Left colon (tissue), 2 donors: ENCODE data around the gene SLC17A8. TPM values are rescaled to one million over a fixed set of nuclear protein-coding genes. Genes with fewer than 3 reads are reported as not detected.
"Not testable (repeated sequence)": the region's sequence is repeated elsewhere in the genome, so short reads cannot be mapped to it uniquely, and the experiment has no call there.

Experiments
- ATAC-seq: fragments of 200-7000 bp; cut with Tn5 transposase; one replicate; pipeline ENCODE4 v1.9.1; 2020; ENCODE audit warnings: mild to moderate bottlenecking, moderate library complexity
- DNase-seq, 2 donors: peaks; one replicate each; pipeline ENCODE4 v3.0.0-alpha.2; 2020
- intact Hi-C, 2 donors: fragments of 100-400 bp; cut with DNase I in 1 of 2; cut with micrococcal nuclease in 1 of 2; formaldehyde crosslinking; loops; one replicate each; pipeline versions ENCODE4 v1.11.2 to v1.14.0; 2022; cut with DNase I, micrococcal nuclease
- long read RNA-seq: library from polyadenylated mRNA; unstranded; transcript quantifications from one replicate; pipeline ENCODE4 v2.0.0, GENCODE V29; 2021
- total RNA-seq, 2 donors: library from RNA; stranded (reverse); fragmentation: NEBNext Ultra II Directional; extraction: Animal tissue kit (Norgen Biotek cat#: 25700); gene quantifications; one replicate each; pipeline ENCODE4 v1.2.1, GENCODE V29; 2021
- donor health status: DM: no; HTN: no; CAD: no.
- donor health status: DM: yes; HTN: yes; CAD: no.

The SLC17A8 gene
- 10 to 100 TPM in 1 of 2 donors, 1 to 10 TPM in 1; 2.3 to 15.2 TPM for total RNA-seq
- long read RNA-seq, transcript SLC17A8-204 (4 exons, 593 nt), result major isoform, 5 of 6 reads
- long read RNA-seq, partial matches to known transcripts, result 0 of 6 reads
- long read RNA-seq, other reads (novel, unspliced or antisense), result 1 of 6 reads

DNA sequence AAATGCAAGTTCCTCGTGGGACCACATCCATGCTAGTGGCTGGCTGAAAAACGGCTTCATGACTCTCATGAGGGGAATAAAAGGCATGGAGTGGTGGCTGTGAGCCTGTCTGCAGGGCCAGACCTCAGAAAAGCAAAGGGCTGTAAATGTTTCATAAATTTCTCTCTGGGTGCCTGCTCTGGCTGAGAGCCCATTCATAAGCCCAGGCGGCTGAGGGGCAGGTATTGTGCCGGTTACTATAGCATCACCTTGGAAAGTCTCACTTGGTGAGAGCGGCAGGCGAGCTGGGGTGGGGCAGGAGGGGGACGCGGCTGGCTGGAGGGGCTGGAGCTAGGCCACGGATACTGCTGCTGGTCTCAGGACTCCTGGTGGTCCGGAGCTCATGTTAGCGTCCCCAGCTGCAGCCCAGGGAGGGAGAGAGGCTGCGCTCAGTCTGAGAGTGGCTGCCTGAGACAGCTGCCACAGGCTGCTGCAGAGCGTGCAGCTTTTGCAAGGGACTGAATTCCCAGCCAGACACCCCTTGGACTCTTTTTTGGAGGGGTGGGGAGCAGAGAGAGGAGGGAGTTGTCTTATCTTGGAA lies at the start of gene SLC17A8:
SLC17A8 (plus strand) TSS at position 431 of the 580 bp plus-strand sequence. CDS start 318 bp downstream, outside the sequence.
- intact Hi-C loops, result no loop called here
- ATAC-seq (peak; percentile 66), DNase-seq (peak in 1 of 2 donors; percentile 10)

DNA sequence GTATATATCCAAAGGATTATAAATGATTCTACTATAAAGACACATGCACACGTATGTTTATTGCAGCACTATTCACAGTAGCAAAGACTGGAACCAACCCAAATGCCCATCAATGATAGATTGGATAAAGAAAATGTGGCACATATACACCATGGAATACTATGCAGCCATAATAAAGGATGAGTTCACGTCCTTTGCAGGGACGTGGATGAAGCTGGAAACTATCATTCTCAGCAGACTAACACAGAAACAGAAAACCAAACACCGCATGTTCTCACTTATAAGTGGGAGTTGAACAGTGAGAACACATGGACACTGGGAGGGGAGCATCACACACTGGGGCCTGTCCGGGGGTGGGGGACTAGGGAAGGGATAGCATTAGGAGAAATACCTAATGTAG lies 48.7 kb upstream of the SLC17A8 start:
- ATAC-seq, intact Hi-C loops, DNase-seq: not testable (repeated sequence)

DNA sequence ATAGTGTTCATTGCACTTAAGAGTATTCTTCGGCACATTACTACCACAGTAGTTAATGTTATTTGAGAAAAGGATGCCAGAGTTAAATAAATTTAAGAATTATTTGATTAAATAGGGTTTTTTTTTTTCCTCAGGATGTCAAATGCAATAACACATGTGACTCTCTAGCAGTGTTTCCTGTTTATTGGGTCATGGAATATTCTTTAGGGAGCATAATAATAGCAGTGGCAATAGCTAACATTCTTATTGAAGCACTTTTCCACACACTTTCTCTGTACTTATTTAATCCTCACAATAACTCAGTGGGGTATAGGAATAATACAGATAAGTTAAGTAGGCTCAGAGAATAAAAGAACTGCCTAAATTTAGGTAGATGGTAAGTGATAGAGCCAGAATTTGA lies 45.6 kb upstream of the SLC17A8 start:
- intact Hi-C loops, result no loop called here
- DNase-seq, result no peak
- no peak for ATAC-seq

DNA sequence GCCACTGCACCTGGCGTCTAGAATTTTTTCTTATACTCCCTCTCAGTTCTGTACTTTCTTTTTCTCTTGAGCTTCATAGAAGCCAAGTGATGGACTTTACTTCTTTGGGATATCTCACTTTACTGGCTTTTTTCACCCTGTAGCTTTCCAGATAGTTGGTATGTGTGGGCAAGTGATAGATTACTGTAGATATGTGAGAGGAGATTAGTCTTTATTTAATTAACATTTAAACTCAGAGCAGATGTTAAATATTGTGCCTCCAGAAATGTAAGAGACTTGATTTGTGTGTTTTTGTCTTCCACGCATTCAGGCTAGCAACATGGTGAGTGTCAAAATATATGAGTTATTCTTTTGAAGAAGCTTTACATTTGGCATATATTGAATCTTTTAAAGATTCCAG lies 39.5 kb upstream of the SLC17A8 start:
- intact Hi-C loops, result no loop called here
- ATAC-seq (no peak), DNase-seq (no peak)

DNA sequence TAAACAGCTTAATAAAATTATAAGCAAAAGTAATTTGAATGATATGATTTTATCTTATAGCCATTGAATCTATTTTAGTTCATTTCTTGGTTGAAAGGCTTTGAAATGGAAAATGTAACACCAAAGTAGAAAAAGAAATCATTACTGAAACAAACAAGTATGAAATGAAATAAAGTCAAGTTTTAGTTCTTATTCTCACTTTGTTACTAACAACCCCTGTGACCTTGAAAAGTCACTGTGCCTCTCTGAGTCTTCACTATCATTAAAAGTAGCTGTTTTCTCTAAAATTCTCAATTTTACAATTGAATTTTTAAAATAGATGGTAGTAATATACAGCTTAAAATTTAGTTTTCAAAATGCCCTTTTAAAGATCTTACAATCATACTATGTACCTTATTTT lies 32.4 kb upstream of the SLC17A8 start:
- ATAC-seq (no peak), DNase-seq (no peak)
- intact Hi-C loops, result no loop called here

DNA sequence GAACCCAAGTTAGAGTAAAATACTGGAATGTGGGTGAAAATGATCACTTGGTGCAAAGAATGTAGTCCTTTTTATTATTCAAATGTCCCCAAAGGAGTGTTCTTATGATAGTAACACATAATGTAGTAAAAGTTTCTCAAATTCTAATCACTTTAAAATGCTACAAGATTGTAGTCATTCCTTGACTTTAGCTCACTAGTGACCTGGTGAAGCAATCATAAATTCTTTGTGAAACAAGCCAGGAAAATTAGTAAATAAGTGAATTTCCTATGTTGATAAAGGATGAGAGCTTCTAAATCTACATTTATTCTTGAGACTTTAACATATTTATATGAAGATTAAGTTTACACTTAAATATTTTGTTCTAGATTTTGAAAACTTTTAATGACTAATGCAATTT lies 30.7 kb upstream of the SLC17A8 start:
- intact Hi-C loops, result no loop called here
- DNase-seq, result no peak
- ATAC-seq, result no peak

DNA sequence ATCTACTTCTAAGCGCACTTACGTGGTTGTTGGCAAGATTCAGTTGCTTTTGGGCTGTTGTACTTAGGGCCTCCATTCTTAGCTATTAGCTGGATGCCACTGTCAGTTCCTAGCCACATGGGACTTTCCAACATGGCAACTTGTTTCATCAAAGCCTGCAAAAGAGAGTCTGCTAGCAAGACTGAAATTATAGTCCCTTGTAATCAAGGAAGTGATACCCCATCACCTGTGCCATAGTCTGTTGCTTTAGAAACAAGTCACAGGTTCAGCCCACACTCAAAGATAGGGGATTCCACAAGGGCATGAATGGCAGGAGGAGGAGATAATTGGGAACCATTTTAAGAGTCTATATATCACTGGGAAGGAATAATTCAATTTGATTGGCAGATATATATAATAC lies 27.1 kb upstream of the SLC17A8 start:
- DNase-seq (no peak), ATAC-seq (no peak)
- intact Hi-C loops, result no loop called here

DNA sequence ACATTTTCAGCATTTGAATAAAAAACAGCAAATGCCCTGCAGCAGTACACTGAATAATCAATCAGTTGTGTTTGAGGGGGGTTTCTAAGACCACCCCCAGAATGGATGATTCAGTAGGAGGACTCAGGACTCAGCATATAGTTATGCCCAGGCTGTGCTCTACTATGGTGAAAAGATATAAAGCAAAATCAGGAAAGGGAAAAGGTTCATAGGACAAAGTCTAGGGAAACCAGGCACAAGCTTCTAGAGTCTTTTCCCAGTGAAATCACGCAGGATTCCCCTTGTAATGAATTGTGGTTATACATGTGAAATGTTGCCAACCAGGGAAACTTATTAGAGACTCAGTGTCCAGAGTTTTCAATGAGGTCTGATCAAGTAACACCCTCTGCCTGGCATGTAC lies 25.0 kb upstream of the SLC17A8 start:
- DNase-seq (no peak), ATAC-seq (peak; percentile 72)
- intact Hi-C loops, result no loop called here

DNA sequence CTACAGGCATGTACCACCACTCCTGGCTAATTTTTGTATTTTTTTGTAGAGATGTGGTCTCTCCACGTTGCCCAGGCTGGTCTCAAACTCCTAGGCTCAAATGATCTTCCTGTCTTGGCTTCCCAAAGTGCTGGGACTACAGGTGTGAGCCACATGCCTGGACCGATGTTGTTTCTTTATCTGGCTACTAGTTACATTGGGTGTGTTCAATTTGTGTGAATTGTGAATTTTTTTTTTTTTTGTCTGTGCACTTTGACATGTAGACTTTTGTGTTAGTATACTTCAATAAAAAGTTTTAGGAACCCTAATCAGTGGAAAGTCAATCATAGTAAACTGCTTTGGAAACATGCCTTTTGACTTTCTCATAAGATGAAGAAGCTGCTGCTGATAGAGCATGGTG lies 24.0 kb upstream of the SLC17A8 start:
- intact Hi-C loops, result no loop called here

DNA sequence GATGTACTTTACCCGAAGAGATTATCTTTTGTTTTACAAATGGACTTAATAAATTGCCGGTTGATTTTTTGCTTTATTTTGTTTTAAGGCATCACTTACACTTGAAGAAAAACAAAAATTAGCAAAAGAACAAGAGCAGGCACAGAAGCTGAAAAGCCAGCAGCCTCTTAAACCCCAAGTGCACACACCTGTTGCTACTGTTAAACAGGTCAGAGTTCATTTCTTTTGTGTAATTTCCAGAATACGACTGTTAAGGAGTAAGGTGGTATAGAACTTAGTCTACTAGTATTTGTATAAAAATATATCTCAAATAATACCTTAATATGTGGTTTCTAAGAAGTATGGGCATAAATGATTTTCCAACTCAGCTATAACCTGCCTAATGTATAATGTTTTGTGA lies 19.6 kb upstream of the SLC17A8 start:
- intact Hi-C loops, result no loop called here
- no peak for DNase-seq

More for the DNA sequence above, 24.0 kb upstream of the SLC17A8 start:
- DNase-seq (no peak), ATAC-seq (peak; percentile 84)

DNA sequence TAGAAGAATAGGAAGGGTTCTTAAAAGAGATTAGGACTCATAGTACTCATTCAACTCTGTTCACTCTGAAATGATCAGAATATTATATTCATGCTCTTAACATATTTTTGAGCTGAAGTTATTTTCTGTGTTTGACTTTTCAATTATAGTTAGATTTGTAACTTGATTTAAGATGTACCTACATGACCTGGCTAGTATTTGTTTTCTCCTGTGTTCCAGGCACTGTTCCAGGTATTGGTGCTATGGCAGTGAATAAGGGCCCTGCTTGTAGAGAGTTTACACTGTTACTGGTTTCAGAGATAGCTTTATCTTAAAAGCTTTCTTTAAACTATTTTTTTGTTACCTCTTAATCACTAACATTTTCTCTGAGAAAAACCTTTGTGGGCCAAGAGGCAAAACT lies 19.1 kb upstream of the SLC17A8 start:
- peak; percentile 13 to 37 for DNase-seq
- peak; percentile 73 for ATAC-seq
- intact Hi-C loops, result no loop called here

More for the DNA sequence above, 19.6 kb upstream of the SLC17A8 start:
- peak; percentile 56 for ATAC-seq

DNA sequence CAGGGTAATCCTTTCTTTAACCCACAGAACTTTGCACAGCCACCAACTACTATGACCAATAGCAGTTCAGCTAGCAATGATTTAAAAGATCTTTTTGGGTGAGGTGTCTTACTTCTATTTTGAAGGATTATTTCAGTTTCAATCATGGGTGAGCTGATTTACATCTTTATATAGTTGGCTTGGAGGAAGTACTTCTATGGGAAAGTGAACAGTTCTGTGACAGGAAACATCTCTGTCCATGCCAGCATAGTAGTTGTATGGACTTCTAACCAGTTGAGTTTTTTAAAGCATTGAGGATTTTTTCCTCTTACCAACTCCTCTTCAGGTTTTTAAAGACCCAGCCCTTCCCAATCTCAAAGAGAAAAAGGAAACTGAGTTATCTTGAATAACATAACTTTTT lies 17.8 kb upstream of the SLC17A8 start:
- intact Hi-C loops, result no loop called here
- ATAC-seq (peak; percentile 15), DNase-seq (no peak)

DNA sequence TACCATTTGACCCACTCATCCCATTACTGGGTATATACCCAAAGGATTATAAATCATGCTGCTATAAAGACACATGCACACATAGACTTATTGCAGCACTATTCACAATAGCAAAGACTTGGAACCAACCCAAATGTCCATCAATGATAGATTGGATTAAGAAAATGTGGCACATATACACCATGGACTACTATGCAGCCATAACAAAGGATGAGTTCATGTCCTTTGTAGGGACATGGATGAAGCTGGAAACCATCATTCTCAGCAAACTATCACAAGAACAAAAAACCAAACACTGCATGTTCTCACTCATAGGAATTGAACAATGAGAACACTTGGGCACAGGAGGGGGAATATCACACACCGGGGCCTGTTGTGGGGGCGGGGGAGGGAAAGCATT lies 14.0 kb upstream of the SLC17A8 start:
- ATAC-seq, DNase-seq, intact Hi-C loops: not testable (repeated sequence)

DNA sequence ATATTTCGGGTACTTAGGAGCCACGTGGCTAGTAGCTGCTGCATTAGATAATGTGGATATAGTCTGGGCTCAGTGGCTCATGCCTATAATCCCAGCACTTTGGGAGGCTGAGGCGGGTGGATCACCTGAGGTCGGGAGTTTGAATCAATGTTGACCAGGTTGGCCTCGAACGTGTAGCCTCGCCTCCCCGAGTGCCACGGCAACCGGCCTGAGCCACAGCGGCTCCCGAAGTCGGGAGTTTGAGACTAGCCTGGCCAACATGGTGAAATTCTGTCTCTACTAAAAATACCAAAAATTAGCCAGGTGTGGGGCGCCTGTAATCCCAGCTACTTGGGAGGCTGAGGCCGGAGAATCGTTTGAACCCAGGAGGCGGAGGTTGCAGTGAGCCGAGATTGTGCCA lies 12.5 kb upstream of the SLC17A8 start:
- intact Hi-C loops, ATAC-seq, DNase-seq: not testable (repeated sequence)

DNA sequence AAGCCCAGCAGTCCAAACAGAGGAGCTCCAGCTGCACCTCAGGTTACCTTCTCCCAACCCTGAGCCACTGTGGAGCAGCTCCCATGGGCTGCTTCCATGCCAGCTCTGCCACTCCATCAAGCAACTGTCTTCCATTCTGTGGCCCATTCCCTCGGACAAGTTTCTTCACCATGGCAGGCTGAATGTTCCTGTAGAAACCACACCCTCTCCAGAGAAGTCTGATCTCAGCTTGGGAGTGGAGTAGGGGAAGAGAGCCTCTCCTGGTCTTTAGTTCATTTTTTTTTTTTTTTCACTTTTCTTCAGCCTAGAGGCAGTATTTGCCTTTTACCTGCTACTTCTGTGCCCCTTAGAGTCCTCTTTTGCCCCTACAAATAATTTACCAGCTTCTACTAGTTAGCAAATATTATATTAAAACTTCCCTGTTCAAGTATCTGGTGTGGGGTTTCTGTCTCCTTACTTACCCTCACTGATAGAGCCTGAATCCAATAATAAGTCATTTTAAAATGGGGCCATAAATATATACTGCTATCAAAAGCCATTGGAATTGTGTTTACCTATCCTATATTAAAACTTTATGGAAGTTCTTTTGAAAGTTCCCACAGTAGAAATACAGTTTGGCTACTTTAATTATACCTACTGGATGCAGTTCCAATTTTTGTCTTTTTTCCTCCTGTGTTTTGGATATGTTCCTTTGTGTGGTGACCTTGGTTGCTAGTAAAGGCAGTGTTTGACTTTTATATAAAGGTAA lies 11.7 kb upstream of the SLC17A8 start:
- DNase-seq (peak in 1 of 2 donors; percentile 31), ATAC-seq (peak; percentile 79)
- intact Hi-C loops, result no loop called here

DNA sequence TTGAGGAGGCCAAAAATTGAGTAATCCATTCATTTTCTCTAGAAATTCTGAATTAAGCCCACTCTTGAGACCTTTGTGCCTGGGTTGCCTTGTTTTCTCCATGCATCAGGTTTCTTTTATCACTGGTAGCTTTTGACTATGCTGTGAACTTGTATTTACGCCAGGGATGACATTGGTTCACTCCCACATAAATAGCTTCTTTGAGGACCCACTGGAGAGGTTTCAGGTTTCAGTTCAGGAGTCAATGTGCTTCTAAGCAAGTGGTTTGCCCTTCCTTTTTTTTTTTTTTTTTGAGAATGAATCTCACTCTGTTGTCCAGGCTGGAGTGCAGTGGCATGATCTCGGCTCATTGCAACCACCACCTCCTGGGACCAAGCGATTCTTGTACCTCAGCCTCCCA lies 10.2 kb upstream of the SLC17A8 start:
- no peak for DNase-seq
- intact Hi-C loops, result no loop called here
- ATAC-seq, result no peak

DNA sequence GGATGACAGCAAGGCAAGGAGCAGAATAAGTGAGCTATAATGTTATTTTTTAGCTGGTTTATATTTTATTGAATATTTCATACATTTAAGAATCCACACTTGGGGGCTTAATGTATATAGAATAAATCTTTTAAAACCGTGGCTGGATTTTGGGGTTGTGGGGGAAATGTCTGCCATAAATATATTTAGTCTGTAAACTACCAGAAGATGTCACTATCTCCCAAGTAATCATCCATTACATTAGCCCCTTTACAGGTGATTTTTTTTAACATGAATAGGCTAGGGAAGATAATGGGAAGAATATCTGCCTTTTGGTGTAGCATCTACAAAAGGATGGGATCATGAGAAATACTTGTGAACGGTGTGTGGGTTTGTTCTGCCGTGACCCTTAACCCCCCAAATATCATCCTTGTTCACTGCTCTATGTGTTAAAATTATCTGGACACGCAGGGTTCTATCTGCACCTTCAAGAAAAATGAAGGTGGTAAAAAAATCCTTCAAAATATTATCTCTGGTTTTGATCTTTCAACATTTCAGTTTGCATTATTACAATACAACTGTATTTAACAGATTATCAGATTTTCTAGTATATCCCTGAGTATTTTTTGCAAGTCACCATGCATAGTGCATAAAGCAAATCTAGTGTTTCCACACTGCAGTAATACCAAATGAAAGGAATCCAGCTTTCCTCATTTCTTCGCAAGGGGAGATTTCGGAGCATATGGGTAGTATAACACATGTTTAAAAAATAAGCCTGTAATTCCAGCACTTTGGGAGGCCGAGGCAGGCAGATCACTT lies 8.0 kb upstream of the SLC17A8 start:
- intact Hi-C loops, result no loop called here
- ATAC-seq, result no peak
- DNase-seq, result no peak

DNA sequence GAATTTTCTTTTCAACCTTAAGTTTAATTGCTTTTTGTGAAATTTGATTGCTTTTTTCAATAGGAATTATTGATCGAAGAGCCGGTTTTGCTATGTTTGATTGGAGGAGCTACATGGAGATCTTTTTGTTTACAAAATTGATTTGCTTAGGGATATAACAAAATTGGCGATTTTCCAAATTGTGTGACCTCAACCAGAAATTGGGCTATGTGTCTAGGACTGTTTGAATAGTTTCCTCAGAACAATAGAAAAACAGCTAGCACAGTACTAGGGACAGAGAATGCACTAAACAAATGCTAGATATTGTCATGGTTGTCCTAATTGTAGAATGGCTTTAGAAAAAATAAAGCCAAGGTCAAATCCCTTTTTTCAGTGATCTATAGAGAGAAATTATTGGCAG lies 2.4 kb downstream of the SLC17A8 start:
- intact Hi-C loops, result no loop called here
- ATAC-seq (no peak), DNase-seq (no peak)

DNA sequence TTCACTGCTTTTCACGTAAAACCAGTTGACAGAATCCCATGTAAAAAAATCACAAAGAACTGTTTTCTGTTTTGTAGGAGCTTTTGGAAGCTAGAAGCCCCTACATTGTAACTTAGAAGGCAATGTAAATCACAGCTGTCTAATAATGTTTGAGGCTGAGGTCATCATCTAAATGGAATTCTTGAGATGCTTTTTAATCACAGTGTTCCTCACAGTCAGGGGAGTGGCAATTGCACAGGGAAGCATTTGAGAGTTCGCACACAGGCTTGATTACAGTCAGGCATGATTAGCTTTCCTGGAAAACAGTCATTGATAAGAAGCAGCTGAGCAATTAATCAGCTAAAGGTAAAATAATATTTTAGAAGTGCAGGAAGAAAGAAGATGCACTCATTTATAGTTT lies 2.9 kb downstream of the SLC17A8 start:
- ATAC-seq, result peak; percentile 26
- DNase-seq, result no peak
- intact Hi-C loops, result no loop called here

DNA sequence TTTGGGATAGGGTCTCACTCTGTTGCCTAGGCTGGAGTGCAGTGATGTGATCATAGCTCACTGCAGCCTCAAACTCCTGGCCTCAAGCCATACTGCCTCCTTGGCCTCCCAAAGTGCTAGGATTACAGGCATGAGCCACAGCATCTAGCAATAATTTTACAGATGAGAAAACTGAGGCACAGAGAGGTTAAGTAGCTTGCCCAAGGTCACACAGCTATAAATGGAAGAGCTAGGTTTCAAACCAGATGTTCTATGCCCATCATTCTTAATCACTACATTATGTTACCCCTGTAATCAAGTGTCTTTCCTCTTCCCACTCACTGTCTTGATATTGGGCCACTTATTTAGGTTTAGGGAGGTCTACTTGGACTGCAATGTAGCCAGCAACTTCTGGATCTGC lies 3.6 kb downstream of the SLC17A8 start:
- DNase-seq (no peak), ATAC-seq (no peak)
- intact Hi-C loops, result no loop called here
